Prostate gland (tissue), 2 donors: ENCODE measurements around the gene NDUFS6.

Source experiments
- POLR2A ChIP-seq: fragments of 450-650 bp; IDR thresholded peaks from one replicate; pipeline ENCODE4 v1.6.1; 2016; ENCODE audit warnings: antibody characterized with exemption, mild to moderate bottlenecking
- TF ChIP-seq, protein P1 (sequence below), 4 experiments: fragments of 200-600 bp in 2 of 4; fragments of 450-650 bp in 2 of 4; sonication (generic) in 2 of 4; IDR thresholded peaks; 1 replicate in 3 of 4; 2 replicates in 1 of 4; pipeline ENCODE4 v1.5.1; 2016 to 2019; ENCODE audit warnings: antibody characterized with exemption in 4 of 4, mild to moderate bottlenecking in 2 of 4, moderate library complexity in 2 of 4

DNA sequence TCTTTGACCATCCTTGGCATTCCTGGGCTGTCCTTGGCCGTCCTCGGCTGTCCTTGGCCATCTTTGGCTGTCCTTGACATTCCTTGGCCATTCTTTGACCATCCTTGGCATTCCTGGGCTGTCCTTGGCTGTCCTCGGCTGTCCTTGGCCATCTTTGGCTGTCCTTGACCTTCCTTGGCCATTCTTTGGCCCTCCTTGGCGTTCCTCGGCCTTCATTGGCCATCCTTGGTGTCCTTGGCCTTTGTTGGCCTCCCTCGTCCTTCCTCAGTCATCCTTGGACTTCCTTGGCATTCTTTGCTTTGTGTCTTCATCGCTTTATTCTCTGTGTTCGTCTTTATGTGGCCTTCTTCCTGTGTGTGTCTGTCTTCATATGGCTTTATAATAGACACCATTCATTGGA is 20.7 kb downstream of the NDUFS6 start:
- TF ChIP-seq, protein P1, sequence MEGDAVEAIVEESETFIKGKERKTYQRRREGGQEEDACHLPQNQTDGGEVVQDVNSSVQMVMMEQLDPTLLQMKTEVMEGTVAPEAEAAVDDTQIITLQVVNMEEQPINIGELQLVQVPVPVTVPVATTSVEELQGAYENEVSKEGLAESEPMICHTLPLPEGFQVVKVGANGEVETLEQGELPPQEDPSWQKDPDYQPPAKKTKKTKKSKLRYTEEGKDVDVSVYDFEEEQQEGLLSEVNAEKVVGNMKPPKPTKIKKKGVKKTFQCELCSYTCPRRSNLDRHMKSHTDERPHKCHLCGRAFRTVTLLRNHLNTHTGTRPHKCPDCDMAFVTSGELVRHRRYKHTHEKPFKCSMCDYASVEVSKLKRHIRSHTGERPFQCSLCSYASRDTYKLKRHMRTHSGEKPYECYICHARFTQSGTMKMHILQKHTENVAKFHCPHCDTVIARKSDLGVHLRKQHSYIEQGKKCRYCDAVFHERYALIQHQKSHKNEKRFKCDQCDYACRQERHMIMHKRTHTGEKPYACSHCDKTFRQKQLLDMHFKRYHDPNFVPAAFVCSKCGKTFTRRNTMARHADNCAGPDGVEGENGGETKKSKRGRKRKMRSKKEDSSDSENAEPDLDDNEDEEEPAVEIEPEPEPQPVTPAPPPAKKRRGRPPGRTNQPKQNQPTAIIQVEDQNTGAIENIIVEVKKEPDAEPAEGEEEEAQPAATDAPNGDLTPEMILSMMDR (IDR thresholded peaks at IDR 0.05), result no peak
- TF ChIP-seq POLR2A, result no peak
